Measurements from ENCODE around the gene WDR20.
"Not testable (repeated sequence)": the region's sequence is repeated elsewhere in the genome, so short reads cannot be mapped to it uniquely, and the experiment has no call there.

WDR20 gene, protein sequence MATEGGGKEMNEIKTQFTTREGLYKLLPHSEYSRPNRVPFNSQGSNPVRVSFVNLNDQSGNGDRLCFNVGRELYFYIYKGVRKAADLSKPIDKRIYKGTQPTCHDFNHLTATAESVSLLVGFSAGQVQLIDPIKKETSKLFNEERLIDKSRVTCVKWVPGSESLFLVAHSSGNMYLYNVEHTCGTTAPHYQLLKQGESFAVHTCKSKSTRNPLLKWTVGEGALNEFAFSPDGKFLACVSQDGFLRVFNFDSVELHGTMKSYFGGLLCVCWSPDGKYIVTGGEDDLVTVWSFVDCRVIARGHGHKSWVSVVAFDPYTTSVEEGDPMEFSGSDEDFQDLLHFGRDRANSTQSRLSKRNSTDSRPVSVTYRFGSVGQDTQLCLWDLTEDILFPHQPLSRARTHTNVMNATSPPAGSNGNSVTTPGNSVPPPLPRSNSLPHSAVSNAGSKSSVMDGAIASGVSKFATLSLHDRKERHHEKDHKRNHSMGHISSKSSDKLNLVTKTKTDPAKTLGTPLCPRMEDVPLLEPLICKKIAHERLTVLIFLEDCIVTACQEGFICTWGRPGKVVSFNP

GRCh38 chr14:102139286-102140026 is at the start of gene WDR20:
WDR20 (plus strand) TSS chr14:102139897; CDS start chr14:102139924, 27 bp downstream.
- peak; percentile 100 for DNase-seq (ENCODE audit: low spot score)

DNA sequence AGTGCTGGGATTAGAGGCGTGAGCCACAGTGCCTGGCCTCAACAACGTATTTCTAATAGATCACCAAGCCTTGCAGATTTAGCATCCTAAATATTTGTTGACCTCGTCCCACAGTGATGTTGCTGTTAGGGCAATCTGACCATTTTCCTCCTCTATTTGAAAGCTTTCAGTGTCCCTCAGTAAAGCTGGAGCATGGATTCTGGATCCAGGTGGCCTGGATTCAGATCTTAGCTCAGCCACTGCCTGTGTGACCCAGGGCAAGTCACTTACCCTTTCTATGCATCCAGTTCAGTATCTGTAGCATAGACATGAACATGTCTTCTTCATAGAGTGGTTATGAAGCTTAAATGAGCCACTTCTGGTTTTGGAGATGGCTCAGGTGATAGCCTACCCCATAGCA is 49.0 kb upstream of the WDR20 start:
- DNase-seq (ENCODE audit: low spot score): no peak

DNA sequence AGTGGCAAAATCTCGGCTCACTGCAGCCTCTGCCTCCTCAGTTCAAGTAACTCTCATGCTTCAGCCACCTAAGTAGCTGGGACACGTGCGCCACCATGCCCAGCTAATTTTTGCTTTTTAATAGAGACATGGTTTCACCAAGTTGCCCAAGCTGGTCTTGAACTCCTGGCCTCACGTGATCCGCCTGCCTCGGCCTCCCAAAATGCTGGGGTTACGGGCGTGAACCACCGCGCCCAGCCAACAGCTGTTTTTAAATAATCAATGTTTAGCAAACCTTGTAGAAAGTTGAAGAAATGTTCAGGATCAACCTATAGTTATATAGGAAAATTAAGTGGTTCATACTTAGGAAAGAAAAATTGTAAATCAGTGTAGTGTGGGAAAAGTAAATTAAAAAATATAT is 46.9 kb upstream of the WDR20 start:
- no peak for DNase-seq (ENCODE audit: low spot score)

GRCh38 chr14:102094101-102094500 is 45.6 kb upstream of the WDR20 start:
- DNase-seq (ENCODE audit: low spot score): peak; percentile 65

DNA sequence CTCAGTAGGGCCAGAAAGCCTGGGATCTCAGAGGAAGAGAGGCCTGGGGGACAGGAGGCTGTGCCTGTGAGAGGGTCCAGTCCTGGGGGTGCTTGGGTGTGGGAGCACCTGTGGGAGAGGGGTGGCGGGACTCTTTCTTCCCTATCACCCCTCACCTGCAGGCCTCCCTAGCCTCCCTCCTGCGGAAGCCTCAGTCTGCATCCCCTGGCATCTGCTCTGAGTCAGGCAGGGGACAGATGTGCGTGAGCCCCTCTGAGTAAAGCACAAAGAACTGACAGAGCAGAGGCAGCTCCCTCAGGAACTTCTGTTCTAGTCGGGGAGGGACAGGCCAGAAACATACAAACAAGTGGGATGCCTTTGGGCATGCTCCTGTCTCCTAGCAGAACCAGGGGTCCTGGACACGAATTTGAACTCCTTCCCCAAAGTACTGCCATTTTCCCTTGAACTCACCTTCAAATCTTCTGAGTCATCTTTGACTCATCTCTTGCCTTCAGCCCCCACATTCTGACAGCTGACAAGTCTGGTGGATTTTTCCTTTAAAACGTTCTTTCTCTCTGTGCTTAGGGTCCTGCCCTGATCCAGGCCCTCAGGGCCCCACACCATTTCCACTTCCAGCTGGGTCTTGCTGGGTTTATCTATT is 44.3 kb upstream of the WDR20 start:
- no peak for DNase-seq (ENCODE audit: low spot score)

DNA sequence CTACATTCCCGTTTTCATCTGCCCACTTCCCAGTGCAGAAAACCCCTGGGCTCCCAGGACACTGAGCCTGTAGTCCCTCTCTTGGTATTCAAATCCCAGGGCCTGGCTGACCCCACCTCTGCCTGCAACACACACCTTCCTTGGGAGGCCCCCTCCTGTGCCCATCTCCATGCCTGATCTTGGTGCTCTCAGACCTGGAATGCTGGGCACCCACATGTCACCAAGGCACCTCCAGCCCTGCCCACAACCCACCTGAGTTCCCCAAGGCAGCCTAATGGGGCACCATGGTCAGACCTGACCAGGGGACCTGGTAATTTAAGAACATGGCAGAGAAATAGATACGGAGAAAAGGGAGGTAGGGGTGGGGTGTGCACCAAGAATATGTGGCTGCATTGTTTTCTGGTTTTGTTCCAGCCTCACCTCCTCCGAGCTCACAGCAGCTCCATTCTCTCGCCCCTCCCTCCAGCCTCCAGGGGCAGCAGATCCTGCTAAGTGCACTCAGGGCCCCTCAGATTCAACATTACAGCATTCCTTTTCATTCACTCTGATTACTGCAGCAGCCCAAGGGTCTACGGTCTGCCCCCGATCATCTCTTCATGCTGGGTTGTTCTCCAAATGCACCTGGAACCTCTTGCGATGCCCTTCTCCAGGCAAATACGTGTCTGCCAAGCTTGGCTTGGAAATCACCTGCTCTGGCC is 43.7 kb upstream of the WDR20 start:
- no peak for DNase-seq (ENCODE audit: low spot score)

- DNase-seq (ENCODE audit: low spot score): peak; percentile 87
Observed at GRCh38 chr14:102096569-102097188, 43.0 kb upstream of the WDR20 start.

DNA sequence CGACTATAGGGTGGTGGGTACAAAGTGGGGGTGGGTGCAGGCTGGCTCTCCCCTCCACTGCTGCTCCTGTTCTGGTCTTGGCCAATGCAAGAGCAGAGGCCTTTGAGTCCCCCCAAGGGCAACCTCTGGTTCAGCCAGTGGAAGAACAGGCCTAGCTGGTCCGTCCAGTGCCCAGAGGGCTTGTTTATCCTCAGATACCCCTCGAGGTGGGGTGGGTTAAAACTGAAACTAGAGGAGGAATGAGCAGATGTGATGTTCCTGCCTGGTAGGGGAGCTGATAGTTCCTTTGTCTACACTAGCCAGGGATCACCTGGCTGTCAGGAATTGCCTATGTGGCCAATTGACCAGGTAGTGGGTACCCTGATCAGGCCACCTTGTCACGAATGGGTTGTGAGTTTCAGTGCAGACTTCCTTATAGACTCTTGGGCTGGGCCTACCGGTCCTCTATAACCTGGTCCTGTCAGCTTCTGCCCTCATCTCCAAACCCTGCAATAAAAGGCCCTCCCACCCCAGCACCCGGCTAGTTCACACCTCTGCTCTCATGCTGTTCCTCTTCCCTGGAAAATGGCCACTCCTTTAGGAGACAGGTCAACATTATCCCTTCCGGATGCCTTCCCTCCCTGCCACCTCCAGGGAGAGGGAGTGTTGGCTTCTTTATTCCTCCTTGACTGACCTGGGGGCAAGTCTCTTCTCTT is 42.1 kb upstream of the WDR20 start:
- DNase-seq (ENCODE audit: low spot score): no peak

DNA sequence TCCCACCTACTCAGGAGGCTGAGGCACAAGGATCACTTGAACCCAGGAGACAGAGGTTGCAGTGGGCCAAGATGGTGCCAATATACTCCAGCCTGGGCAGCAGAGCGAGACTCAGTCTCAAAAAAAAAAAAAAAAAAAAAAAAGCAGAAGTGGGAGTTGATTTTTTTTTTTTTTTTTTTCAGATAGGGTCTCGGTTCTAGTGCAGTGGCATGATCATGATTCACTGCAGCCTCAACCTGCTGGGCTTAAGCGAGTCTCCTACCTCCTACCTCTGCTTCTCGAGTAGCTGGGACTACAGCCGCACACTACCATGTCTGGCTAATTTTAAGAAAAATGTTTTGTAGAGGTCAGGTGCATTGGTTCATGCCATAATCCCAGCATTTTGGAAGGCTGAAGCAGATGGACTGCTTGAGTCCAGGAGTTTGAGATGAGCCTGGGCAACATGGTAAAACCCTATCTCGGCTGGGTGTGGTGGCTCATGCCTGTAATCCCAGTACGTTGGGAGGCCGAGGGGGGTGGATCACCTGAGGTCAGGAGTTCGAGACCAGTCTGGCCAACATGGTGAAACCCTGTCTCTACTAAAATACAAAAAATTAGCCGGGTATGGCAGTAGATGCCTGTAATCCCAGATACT is 36.5 kb upstream of the WDR20 start:
- DNase-seq (ENCODE audit: low spot score): no peak

DNA sequence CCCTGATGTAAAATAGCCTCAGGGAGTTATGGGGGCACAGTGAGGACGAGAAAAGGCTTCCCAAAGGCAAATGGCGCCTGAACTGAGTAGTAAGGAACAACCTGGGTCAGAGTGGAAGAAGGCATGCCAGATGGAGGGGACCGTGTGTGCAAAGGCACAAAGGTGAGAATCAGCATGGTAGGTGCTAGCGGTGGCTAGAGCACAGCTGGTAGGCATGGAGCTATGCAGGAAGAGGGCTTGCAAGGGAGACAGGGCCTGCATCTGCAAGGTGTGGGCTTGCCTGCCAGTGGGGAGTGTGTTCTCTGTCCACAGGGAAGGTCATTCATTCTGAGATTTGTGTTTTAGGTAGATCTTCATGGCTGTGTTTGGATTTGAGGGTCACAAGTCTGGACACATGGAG is 34.3 kb upstream of the WDR20 start:
- no peak for DNase-seq (ENCODE audit: low spot score)

- not testable (repeated sequence) for DNase-seq (ENCODE audit: low spot score)
Observed at GRCh38 chr14:102109332-102109731, 30.4 kb upstream of the WDR20 start.

- no peak for DNase-seq (ENCODE audit: low spot score)
Observed at GRCh38 chr14:102111101-102111500, 28.6 kb upstream of the WDR20 start.

DNA sequence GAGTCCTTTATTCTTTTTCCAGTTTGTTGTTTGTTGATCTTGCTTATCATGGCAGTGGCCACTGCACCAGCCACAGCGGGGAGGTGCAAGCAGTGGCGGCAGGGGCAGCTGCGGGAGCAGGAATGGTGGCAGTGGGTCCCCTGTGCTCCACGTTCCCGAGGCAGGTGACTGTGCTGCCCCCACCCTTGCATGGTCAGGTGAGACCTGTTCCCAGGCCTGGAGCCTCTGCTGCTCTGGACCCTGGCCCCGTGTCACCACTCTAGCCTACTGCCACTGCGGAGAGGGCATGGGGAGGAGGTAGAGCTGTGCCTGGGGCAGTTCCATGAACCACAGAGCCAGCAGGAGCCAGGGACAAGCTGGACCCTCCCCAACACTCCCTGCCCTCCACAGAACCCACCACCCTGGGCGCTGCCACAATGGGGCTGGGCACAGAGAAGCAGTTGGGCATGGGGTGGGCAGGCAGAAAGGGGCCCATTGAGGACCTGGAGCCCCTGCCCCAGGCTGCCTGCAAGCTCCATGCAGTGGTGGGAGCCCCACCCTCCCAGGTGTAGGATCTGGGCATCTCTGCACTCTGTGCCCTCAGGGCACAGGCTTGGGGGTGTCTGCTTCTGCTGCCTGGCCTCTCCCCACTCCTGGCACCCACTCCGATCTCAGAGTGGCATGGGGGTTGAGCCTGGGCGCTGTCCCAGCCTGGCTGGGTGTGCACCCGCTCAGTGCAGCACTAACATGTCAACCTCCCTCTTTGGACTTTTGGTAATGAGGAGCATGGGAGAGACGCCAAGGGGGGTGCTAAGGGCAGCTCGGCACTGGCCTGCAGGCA is 23.1 kb upstream of the WDR20 start:
- DNase-seq (ENCODE audit: low spot score): no peak

DNA sequence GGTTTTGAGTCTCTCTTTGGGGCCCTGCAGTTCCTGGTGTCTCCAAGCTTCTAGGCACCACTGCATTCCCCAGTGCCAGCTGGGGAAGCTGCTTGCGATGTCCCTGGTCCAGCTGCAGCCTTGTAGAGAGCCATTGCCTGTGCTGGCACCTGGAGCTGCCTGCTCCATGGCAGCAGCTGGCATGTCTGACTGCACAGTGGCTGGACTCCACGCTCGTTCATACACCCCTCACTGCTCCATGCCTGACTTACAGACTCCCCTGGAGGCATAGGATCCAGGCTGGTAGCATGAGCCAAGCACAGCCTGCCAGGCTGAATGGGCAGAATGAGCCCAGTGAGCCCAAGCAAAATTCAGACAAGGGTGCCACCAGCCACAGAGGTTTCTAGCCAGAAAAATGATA is 21.8 kb upstream of the WDR20 start:
- DNase-seq (ENCODE audit: low spot score): no peak

- no peak for DNase-seq (ENCODE audit: low spot score)
Observed at GRCh38 chr14:102120888-102121287, 18.8 kb upstream of the WDR20 start.

DNA sequence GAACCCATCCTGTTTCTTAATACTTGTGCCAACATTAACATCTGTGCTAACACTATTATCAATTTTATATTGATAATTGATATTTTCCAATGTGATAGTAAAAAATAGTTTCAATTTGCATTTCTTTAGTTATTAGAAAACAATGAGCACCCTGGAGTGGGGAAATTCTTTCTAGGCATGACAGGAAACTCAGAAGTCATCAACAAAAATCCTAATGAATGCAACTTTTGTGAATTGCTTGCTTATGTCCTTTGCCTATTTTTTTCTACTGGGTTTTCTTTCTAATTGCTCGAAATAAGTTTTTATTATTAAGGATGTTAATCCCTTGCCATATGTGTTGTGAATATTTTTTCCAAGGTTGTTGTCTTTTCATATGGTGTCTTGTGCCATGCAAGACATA is 18.1 kb upstream of the WDR20 start:
- DNase-seq (ENCODE audit: low spot score): no peak

- no peak for DNase-seq (ENCODE audit: low spot score)
Observed at GRCh38 chr14:102124419-102124818, 15.3 kb upstream of the WDR20 start.

GRCh38 chr14:102125546-102125945 is 14.2 kb upstream of the WDR20 start:
- no peak for DNase-seq (ENCODE audit: low spot score)

DNA sequence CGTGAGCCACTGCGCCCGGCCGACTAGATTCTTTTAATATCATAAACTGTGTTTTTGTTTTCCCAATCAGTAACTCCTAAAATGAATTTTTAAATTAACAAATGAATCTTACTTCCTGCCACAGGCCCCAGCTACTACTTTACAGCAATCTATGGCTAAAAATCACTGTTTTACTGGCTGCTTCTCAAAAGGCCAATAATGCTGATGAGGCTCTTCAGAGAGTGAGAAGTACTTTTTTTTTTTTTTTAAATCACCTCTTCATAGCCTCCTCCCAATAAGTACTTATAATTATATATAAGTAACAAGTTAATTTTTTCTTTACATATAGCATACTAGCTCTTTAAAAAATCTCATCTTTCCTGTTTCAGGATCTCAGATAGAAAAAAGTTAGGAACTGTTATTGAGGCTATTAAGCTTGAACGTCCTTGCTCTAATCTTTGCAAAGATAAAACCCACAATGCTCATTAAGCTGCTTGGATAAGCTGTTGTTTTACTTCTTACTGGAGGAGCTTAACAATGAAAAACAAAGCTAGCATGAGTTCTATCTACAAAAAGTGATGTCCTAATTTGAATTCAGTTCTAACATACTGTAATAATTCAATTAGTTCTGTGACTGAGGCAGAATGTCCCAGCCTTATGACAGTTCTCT is 12.8 kb upstream of the WDR20 start:
- DNase-seq (ENCODE audit: low spot score): no peak

Data from hematopoietic multipotent progenitor cell treated with erythropoietin and hydrocortisone succinate and interleukin-3 and kit ligand, for 17 days (in vitro differentiated cells).